Stimulated activated CD4-positive, alpha-beta T cell treated with anti-CD3 and anti-CD28 coated beads, Interleukin-1b, Interleukin-23, amount 100 ng/mL, for 48 hours (primary cell): ENCODE measurements around the gene COL23A1.

Source experiments
- DNase-seq: peaks from one replicate; pipeline ENCODE4 v3.0.0-alpha.2; 2020

Gene COL23A1

DNA sequence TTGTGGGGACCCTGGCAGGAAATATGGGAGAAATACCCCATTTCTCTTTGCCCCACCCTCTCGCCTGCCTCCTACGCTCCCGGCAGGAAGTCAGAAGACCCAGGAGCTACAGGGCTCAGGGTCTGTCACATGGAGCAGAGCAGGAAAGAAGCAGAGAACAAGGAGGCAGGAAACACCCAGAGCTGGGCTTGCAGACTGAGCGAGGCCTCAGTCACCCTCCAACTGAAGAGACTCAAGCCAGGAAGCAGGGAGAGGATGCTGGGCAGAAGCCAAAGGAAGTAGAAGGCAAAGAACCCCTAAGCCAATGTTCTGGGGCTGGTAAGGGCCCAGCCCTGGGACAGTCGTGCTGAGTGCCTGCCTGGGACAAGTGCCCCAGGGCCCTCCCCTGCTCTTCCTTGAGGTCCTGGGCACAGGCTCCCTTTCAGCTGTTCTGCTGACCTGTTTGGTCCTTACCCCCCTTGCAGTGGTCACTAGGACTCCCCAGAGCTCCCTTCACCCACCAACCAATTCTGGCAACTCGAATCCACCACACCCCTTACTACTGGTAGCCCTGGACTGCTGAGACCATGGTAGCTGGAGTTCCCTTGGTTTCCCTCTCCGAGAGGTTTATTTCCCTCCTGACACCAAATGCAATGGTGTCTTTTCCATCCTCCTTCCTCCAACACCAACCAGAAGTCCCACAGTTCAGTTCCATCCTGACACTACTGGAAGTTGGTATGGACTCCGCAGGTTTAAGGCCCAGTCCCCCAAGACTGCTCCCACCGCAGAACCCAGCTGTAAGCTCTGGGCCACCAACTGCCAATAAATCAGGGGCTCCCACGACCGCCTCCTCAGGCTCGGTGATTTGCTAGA lies 157.5 kb downstream of the COL23A1 start:
- no peak for DNase-seq

DNA sequence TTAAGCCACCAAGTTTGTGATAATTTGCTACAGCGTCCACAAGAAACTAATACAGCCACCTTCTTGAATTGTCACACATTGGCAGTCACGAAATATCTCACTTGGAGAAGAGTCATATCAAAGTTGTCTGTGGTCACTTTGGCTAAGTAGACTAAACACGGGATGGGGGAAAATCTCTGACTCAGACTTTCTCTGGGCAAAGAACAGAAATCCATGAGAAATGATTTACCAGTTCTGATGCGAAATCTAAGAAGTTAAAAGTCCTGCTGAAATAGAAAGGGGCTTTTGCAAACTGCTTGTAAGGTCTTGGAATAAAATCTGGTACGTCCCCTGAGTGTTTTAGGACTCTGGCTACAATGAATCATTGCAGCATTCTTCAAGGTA lies 158.4 kb downstream of the COL23A1 start:
- DNase-seq: no peak

DNA sequence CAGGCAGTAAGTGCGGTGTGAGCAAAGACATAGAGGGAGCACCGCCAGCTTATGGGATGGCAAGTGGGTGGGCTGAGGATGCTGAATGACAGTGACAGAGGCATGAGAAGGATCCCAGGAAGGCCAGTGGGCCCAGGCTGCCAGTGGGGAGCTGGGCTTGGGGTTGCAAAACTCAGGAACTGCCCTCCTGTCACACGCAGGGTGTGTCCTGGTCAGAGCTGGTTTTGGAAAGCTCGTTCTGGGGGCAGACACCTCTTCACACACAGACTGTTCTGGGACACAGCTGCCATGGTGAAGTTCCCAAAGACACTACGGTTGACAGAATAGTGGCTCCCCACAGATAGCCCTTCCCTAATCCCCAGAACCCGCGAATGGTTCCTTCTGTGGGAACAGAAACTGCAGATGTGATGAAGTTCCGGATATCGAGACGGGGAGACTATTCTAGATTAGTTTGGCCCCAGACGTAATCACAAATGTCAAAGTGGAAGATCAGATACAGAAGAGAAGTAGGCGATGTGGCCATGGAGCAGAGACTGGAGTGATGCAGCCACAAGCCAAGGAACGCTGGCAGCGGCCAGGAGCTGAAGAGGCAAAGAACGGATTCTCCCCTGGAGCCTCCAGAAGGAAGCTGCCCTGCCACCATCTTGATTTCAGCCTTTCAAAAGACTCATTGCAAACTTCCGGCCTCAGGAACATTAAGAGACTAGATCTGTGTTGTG lies 159.0 kb downstream of the COL23A1 start:
- DNase-seq: no peak

DNA sequence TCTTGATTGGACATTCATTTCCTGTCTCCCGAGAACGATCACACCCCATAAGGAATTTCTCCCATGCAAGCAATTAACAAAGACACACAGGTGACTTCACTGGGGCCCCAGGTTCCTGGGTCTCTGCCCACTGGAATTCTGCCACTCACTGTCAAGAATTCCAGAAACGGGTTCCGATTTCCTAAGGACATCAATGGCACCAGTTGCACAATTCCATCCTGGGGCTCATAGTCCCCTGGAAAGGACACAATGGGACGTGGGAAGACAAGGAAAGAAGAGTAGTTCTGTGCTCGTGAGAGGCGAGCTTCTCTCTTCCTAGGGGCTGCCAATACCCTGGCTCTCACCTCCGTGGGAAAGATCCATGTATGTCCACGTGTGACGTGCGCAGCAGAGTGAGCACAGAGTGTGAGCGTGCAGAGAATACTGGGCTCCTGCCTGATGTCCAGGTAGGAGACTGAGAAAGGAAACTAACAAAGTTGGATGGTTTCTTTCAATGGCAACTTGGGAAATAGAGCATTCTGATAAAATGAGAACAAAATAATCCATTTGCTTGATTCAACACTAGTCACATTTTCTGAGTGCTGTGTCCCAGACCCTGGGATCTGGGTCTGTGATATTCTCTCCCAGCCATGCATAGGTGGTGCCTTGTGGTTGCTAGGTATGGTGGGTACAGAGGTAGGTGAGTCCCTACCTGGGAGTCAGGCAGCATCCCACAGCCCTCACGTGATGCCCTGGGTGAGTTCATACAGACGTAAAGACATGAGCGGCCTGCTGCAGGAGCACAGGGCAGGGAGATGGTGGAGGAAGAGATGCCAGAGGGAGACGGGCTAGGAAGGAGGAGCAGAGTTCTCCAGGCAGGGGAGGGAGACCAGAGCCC lies 159.8 kb downstream of the COL23A1 start:
- DNase-seq: no peak

DNA sequence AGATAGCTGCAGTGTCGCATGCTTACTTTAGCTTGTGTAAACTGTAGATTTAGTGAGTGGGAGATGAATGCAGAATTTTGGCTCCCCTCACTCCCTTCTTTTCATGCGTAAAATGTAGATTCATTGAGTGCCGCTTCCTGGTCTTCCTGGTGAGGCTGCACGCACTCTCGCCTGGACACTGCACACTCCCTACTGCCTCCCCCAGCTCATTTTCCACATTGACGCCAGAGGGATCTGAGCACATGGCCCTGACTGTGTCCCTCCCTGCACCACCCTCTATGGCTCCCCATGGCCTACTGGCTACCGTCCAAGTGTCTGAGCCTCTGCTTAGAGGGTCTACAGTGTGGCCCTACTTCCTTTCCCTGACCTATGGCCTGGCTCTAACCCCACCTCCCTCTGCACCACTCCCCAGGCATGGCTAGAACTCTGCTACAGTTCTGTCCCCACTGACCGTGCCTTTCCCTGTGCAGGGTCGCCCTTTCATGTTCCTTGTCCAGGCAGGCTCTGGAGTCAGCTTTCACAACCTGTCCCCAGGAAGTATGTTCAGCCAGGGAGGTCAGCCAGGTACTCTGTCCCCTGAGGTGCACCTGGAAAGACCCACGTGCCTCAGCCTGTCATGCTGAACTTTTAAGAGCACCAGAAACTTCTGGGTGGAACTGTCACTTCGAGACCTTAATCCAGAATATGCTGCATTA lies 160.6 kb downstream of the COL23A1 start:
- DNase-seq: no peak

DNA sequence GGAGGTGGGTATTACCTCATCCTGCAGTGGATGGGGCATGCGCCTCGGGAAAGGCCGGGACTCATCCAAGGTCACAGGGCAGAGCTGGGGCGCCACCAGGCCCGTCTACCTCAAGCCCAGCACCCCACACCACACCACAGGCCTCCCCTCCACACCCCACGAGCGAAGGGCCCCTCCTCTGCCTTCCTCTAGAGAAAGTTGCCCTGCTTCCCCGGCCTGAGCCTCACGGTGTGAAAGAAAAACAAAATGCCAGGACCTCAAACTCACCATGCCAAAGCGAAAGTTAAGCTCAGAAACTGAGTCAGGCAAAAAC lies 161.1 kb downstream of the COL23A1 start:
- no peak for DNase-seq

DNA sequence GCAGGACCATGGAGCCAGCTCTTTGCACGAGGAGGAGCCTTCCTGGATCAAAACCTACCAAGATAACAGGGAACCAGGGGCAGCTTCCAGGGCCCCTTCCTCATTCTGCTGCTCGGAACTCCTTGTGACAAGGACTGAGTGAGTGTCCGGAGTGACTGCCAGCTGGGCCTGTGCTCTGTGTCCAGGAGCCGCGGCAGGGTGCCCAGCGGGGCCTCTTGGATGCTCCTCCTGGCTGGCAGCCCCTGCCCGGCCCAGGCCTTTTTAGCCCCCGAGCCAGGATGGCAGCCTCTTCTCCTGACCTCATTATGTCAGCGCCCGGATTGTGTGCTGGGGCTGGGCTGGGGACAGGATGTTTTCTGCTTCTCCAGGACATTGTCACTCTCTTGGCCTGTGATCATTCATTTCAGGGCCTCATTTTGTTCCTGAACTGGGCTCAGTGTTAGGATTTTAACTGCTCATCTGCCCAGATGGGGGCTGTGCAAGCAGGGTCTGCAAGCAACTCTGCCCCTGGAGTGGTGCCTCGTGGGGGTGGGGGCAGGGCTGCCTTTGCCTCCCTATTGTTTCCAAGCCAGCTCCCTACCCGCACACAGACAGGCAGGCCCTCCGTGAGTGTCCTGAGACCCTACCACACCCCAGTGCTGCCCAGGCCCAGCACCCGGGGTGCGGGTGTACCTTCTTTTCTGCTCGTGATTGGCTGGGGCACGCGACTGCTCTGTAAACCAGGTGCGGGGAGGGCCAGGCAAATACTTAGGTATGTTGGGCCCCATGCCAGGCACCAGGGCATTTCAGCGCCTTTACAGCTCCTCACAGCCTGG lies 161.6 kb downstream of the COL23A1 start:
- no peak for DNase-seq

DNA sequence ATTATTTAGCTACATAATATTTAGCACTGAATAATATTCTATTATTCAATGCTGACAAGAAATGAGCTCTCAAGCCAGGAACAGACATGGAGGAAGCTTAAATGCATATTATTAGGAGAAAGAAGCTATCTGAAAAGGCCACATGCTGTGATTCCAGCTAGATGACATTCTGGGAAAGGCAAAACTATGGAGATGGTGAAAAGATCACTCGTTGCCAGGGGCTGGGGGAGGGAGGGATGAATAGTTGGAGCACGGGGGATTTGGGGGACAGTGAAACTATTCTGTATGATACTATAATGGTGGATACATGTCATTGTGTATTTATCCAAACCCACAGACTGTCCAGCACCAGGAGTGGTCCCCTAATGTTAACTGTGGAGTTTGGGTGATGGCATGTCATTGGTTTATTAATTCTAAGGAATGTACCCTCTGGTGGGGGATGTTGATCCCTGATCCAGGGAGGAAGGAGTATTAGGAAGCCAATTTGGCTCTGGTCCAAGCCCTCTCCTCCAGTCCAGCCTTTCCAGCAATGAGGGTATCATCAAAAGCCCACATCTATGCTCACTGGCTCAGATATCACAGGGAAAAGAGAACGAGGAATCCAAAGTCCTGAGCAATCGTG lies 162.5 kb downstream of the COL23A1 start:
- no peak for DNase-seq

DNA sequence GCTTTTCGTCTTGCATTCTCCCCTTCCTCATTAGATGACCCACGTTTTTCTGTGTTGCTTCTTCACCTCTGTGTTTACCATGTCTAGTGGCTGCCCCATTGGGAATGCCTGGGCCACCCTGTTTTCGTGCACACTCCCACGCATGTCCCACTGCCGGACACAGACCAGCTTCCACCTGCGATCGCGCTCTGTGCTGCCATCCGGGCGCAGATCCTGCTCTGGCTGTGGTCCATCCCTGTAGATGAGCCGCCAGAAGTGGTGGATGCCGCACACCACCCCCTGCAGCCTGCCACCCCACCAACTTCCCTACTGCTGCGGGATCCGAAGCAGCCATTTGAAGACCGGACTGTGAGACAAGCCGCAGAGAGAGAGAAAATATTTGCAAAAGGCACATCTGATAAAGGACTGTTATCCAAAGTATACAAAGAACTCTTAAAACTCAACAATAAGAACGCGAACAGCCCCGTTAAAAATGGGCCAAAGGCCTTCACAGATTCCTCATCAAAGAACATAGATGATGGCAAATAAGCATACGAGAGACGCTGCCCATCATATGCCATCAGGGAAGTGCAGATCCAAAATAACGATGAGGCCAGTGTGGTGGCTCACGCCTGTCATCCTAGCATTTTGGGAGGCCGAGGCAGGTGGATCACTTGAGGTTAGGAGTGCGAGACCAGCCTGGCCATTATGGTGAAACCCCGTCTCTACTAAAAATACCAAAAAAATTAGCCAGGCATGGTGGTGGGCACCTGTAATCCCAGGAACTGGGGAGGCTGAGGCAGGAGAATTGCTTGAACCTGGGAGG lies 163.7 kb downstream of the COL23A1 start:
- no peak for DNase-seq

DNA sequence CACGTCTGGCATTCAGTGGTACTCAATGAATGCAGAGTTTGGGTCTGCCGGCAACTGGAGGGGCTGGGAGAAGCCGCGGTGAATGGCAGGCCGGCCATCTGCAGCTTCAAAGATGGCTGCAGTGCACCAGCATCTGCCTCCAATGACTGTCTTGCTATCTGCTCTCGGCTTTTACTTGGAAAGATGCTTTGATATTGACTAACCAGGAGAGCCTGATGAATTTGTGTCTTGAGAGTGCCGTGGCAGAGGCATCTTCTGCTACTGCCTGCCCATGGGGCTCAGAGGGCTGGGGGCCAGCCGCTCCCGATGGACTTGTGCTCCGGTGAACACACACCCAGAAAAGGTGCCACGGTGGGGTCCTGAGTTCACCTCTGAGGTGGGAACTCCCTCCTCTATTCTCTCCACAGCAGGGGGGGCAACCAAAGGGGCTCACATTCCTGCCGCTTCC lies 164.5 kb downstream of the COL23A1 start:
- no peak for DNase-seq

DNA sequence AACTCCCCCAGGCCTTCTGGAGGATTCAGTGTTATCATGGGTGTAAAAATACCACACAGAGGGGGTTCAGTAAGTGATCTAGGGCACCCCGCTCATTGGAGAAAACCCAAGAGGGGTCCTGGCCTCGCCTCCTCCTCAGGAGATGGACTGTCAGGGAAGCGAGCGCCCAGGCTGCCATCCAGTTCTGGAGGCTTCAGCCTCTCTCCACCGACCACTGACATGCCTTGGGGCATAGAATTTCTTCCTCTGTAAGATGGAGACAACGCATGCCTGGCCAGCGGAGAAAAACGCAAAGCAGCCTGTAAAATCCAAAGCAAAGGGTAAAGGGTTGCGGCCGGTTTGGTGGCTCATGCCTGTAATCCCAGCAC lies 165.4 kb downstream of the COL23A1 start:
- DNase-seq: no peak

DNA sequence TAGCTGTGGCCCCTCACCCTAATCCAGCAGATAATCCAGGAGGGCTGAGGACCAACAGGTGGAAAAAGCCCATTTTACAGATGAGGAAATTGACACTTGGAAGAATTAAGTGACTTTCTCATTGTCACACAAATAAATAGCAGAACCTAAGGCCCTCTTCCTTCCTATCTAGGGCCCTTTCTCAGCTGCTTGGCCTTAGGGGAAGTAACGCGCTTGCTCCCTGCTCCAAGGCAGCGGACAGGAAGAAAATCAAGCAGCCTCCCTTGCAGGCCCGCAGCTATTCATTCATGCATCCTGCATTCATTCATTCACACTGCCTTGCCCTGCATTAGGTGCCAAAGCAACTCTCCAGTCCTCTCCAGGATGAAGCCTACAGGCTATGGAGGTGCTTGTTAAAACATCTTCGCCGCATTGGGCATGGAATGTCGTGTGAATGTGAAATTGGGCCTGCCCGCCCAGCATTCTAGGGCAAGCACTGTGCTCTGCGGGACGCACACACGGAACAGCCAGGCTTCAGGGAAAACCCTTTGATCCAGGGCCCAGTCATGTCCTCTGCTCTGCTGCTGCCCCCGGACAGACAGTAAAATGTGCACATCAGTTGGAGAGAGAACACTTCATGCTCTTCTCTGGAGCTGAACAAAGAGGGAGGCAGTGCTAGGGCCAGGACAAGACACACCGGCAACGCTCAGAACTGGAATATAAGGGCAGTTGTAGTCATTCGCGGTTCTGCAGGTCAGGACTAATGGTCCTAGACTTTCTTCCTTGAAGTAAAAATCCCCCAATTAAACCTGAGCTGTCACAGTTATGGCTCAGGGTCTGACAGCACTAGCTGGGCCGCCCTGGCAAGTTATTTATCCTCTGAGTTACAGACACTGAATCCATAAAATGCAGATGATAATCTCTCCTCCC lies 166.0 kb downstream of the COL23A1 start:
- no peak for DNase-seq

DNA sequence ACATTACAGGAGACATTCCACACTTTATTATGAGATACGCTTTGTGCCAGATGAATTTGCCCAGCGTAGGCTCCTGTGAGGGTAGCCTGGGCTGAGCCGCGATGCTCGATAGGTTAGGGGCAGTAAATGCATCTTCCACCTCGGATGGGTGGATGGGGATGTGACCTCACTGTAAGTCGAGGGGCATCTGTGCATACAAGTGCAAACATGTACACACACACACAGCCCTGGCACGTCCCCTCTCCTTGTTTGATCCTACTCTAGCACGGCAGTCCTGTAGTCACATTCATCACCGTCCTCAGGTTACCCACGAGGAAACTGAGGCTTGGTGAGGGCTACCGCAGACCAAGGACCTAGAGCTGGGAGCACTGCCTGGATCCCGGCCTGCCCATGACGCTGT lies 166.8 kb downstream of the COL23A1 start:
- DNase-seq: no peak

DNA sequence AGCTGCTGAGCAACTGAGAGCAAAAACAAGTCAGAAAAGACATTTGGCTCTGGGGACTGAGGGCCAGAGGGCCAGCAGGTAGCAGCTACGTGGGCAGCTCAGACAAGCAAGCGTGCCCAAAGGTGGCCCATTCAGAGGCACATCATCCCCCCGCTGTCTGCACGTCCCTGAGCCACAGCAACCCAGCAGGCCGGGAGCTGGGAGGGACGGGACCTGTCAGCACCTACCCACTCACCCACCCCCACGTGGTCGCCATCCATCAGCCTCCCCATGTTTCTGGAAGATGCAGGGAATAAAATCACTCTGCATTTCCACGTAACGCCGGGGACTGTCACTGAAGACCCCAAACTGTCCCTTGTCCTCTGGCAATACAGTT lies 167.8 kb downstream of the COL23A1 start:
- no peak for DNase-seq

DNA sequence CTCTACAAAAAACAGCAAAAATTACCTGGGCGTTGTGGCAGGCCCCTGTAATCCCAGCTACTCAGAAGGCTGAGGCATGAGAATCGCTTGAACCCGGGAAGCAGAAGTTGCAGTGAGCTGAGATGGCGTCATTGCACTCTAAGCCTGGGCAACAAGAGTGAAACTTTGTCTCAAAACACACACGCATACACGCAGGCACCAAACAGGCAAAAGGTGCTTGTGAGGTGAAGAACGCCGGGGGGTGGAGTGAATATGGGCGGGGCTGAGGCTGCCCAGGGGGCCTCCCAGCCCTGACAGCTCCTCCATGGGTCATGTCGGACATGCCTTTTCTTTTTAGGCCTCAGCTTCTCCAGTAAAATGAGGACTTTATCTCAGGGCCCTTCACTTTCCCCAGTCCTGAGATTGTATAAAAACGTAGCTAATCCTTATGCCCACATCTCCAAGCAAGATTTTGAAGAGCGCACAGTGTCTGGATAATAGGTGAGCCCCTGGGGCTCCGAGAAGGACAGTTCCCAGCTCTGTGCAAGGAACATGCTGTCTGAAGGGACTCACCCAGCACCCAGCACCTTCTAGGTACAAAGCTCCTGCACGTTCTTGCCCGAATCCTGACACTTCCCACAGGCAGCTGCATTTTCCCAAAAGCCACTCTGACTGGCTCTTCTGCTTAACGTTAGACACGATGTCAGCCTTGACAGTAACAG lies 168.3 kb downstream of the COL23A1 start:
- no peak for DNase-seq

DNA sequence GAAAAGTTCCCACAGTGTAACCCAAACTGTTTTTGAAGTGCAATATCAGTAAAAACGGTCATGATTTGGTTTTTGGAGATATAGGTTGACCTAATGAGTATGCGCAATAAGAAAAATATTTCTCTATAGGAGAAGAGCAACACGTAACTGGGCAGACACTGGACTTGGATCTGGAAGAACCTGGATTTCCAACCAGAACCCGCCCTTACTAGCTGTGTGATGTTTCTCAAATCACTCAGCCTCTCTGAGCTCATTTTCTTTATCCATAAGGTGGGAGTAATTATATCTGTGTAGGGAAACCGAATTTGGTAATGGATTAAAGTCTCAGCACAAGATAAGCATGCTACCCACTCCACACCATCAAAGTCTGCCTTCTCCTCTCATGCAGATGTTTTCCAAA lies 169.1 kb downstream of the COL23A1 start:
- no peak for DNase-seq

DNA sequence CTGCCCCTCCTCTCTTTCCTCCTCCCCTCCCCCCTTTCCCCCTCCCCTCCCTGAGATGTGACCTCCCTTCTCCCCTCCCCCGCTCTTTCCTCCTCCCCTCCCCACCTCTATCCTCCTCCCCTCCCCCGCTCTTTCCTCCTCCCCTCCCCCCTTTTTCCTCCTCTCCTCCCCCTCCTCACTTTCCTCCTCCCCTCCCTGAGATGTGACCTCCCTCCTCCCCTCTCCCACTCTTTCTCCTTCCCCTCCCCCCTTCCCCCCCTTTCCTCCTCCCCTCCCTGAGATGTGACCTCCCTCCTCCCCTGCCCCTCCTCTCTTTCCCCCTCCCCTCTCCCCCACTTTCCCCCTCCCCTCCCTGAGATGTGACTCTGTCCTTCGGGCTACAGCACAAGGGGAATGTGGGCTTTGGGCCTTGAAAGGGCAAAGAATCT lies 169.8 kb downstream of the COL23A1 start:
- no peak for DNase-seq

DNA sequence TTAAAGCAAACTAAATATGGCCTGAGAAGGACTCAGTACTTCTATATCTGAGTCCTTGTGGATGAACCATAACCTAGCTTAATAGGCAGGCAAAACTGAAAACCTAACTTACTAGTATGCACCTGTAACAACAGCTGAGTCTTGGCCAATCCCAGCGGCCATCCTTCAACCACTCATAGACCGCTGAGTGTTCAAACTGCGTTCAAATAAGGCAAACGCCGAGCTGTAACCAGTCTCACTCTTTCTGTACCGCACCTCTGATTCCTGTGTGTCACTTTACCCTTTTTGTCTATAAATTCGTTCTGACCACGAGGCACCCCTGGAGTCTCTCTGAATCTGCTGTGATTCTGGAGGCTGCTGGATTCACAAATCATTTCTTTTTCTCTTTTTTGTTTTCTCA lies 170.5 kb downstream of the COL23A1 start:
- no peak for DNase-seq

DNA sequence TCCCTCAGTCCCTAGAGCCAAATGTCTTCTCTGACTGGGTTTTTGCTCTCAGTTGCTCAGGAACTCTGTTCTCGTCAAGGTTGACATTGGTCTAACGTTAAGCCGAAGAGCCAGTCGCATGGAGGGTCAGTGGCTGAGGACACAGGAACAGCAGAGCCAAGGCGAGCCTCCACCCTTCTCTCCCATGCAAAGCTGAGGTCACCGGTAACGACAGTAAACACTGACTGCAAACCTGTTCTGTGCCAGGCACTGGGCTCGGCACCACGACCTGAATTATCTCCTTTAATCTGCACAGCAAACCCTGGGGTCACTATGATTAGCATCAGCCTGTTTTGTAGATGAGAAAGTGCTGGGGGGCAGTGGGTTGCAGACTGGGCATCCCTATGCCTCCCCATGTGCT lies 171.0 kb downstream of the COL23A1 start:
- no peak for DNase-seq
